Stimulated activated CD8-positive, alpha-beta memory T cell treated with anti-CD3 and anti-CD28 coated beads, Interleukin-2, amount 100 ng/mL, for 48 hours (primary cell): ENCODE measurements around the gene CNPPD1.

ENCODE experiments used
- DNase-seq, 2 donors: peaks; one replicate each; pipeline ENCODE4 v3.0.0-alpha.2; 2020; ENCODE audit warnings: low read depth in 2 of 2

The CNPPD1 gene

DNA sequence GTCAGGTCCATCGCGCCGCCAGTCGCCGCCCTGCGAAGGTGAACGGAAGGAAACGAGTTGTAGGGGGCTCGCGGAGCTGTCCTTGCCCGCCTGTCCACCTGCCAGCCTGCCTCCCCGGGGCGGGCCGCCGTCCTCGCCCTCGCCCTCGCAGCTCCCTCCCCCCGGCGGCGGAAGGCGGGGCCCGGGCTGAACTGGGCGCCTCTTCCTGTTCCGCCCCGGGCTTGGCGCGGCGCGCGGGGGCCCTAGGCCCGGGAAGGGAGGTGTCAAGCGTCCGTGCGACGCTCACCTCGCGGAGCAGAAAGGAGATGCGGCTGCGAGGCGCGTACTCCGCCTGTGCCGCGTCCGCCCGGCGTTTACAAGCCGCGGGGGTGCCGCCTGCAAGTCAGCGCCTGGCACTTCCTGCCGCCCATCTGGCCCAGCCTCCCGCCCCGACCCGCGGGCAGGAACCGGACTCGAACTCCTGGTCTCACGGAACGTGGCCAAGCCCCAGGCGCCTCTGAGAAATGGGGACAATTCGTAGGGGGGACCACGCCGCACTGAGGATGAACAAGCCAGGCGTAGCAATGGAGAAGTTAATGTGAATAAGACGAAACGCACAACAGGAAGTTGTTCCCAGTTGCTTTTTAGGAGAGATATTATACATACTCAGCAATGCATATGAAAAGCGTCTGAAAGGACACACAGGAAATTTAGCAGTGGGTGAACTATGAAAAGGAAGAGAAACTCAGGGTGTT is at the start of gene CNPPD1:
TSS of gene CNPPD1 (minus strand) at position 108 of the 734 bp plus-strand sequence. CDS start at position 11, 97 bp downstream.
- peak; percentile 81 to 85 for DNase-seq

DNA sequence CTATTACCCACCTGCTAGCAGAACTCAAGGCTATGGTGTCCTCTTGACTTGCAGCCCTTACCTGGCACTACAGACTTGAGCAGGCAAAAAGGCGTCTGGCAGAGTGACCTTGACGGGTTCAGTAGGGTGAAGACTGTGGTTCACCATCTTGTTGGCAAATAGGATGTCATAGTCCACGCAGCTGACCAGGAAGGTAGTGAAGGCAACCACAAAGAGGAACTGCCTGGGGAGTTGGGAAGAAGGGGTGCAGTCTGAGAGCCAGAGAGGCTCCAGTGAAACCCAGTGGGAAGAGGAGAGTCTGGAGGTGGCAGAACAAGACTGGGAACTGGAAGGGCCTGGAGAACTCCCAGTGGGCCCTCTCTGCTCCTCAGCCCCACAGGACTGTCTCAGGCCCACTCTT is 48.6 kb upstream of the CNPPD1 start:
- DNase-seq: no peak

DNA sequence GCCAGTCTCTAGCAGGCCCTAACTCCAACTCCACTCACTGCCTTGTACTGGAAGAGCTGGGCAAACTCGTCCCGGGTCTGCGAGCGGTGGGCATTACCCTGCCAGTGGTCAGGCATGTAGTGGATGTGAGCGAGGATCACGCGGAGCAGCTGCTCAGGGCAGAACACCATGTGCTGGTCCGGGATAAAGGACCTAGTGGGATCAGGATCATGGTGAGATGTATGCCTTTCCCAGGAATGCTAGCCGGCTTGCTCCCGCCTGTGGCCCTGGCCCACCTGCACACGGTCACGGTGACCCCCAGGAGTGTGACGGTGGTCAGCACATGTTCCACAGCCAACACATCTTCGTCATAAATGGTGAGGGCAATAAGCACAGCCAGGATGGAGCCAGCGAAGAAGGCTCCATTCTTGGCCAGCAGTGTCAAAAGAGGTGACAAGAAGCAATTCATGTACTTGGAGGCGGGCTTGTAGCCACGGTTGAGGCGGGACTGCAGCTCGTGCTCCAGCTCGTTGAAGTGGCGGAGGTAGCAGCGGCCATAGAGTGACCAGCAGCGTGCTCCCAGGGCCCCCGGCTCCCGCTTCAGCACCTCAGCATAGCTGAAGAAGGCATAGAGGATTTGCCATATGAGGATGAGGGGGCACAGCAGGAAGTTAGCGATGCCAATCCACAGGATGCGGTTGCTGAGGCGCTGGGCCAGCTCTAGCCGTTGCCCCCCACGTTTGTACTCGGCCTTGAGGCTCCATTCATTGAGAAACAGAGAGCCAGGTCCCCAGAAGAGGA is 47.3 kb upstream of the CNPPD1 start:
- no peak for DNase-seq

DNA sequence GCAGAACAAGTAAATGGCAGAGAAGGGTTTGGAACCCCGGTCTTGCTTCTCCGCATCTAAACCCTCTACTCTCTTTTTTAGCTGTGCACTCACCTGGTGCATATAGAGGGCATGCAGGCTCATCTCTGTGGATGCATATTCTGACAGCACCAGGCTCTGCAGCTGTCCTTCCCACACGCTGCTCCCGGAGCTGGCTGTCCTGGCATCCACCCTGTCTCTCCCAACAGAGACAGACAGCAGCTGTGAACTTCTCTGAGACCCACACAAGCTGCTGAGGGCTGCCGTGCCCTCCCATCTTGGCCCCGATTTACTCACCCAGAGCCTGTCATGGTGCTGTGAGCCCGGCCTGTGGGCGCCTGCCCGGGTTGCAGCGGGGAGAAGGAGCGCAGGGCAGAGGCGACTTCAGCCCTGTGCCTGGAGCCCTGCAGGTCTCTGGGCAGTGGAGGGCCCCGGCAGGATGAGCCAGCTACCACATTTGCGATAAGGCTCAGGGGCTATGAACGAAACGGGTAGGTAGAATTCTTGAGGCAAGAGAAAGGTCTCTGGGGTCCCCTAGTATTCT is 45.3 kb upstream of the CNPPD1 start:
- no peak for DNase-seq

DNA sequence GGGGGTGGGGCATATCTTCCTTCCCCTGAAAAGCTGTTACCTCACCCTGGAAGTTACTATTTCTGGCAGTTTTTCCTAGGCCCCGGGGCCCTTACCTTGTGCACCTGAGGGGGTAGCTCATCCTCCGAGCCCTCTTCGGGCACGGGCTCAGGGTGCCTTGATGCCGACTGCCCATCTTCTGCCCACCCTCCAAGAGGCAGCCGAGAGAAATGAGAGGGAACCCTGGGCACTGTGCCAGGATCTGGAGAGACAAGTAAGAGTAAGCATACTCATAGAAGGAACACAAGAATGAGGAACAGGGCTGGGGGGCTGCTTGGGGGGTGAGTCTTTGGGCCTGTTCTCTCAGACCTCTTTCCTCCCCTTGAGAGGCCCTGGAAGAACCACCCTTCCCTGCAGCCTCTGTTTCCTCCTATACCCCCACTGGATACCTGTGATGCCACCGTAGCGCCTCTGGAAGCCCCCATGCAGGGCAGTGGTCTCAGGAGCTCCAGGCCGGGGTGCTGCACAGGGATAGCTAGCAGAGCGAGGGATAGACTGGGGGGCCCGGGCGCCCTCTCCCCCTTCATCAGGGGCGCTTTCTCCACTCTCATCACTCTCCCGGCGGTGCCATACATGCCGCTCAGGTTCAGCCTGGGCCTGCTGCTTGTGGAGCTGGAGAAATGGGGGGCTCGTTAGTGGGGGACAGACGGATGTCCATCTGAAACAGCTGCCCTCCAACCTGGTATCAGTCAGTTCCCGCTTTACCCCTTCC is 44.1 kb upstream of the CNPPD1 start:
- DNase-seq: no peak

DNA sequence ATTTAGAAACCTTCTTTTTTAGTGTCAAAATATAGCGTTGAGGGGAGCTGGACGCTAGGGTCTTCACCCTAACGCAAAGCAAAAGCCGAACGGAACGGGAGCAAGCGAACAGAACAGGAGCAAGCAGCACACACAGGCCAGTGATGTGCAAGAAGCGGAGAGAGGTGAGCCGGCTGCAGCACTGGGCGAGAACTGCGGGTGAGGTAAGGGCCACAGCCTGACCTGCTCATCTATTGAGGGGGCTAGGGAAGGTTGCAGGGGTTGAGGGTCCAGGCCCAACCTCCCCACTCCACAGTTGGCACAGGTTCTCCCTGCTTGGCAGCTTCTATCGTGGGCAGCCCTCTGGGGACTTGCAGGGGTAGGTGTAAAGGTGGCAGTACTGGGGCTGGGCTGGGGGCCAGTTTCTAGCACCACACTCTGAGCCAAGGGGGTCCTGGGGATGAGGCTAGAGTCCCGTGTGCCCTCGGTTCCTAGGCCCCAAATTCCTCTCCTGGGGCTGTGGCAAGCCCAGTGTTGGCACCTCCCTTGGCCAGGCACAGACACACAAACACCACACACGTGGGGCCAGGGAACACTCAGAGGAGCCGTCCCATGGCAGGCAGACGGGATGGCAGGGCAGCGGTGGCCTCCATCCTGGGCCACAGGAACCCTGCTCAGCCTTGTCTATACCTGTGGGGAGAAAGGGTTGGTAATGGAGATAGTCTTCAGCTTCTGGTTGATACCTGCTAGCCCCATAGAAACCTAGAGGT is 43.2 kb upstream of the CNPPD1 start:
- DNase-seq: no peak

DNA sequence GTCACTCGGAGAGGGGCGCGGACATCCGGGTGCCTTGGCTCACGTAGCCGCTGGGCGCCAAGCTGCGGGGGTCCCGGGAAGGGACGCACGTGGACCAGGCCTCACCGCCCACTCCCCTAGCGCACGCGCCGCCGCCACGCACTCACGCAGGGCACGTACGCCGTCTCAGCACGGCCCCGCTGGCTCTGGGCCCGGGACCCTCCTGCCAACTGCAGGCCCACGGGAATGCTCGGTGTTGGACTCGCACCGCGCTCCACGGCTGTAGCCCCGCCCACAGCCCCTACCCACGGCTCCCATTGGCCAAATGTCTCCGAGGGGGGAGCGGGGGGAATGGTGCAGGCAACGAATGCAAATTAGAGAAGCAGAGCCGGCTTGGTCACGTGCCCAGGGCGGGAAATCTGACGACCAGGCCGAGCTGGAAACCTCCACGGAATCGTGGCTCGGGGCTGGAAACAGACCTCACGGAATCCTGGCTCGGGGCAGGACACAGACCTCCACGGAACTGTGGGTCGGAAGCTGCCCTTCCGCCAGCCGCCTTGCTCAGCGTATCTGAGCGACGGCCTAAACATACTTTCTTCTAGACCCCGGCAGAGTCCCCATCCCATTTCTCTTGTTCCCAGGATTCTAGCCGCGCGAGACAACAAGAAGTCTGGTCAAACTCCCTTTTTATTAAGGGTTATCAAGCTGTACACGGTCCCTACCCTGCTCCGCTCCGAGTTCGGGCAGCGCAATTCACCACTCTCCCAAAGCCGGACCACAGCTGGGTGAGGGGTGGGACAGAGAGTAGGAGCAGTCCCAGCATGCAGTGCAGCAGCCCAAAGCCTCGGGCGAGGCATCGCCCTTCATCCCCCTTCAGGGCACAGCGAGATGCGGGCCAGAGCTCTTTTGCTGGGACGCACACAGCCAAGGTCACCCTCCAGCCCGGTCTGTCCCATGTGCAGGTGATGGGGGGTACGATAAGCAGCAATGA is 42.3 kb upstream of the CNPPD1 start, which contains the start of gene ABCB6:
TSS of gene ABCB6 (minus strand) at position 227 of the 970 bp plus-strand sequence. CDS start 285 bp downstream, outside the sequence.
- peak; percentile 83 to 87 for DNase-seq

DNA sequence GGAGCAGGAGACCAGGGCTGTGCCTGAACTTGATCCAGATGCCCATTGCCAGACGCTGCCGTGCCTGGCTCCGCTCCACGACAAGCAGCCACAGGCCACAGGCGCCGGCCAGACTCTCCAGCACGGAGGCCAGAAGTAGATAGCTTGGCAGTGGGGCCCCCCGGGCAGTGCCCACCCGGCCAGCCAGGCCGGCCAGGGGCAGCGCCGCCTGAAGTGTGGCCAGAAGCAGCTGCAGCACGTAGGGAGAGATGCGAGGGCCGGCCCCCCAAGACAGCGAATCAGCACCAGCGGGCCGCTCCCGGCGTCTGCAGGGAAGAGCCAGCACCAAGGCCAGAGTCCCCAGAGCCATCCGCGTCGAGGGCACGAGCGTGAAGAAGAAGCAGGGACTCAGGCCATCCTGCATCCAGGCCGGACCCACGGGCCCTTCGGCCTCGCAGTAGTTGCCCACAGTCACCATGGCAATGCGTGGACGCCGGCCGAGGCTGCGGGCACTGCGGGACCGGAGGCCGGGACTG is 41.5 kb upstream of the CNPPD1 start:
- DNase-seq: peak; percentile 7 to 8

DNA sequence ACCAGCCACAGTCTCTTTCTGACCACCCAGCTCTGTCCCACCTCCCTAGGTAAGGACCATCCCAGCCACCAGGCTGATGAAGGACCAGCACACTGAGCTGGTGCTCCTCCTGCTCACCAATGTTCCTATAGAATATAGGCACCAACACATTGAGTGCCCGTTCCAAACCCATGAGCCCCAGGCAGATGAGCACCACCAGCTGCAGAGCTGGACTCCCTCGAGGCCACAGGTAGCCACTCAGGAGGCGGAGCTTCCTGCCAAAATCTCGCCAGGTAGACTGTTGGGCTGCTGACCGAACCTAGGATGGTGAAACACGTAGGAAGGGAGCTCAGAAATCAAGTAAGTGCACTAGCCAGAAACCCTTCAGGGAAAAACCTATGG is 39.8 kb upstream of the CNPPD1 start:
- DNase-seq: no peak

DNA sequence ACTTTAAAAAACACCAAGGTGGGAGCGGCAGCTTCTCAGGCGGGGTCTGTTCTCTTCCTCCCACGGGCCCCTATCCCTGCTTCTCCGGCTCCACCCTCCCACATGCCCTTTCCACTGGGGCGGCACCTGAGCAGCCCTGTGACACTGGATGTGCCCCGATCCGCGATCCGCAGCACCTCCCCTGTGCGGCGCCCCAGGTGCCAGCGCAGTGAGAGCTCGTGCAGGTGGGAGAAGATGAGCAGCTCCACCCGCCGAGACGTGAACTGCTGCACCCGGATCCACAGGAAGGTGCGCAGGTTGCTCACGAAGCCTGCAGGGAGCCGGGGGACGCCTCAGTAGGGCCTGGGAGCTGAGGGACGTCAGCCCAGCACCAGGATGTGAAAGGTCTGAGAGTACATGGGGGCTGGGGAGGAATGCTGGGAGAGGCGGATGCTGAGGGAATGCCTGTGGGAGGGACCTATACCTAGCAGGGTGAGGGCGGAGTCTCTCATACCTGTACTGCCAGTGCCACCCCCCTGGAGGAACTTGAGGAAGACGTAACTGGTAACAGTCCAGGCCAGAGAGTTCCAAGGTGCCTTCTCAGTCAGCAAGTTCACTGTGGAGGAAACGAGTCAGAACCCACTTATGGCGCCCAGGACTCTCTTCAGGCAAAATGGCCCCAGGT is 39.3 kb upstream of the CNPPD1 start:
- no peak for DNase-seq

DNA sequence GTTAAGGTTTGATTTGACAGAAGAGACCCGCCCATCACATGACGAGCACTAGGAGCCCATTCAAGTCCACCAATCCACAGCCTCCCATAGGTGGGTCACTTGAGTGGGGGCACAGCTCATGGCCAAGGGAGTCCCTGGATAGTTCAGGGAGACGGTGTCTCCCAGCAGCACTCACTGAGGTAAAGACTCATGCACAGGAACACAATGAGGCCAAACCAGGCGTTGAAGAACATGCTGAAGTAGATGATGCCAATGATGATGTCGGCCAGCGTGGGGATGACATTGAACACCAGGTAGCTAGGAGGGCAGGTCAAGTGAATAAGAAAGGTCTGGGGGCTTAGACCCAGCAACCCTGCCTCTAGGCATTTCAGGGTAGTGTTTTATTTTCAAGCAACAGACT is 38.1 kb upstream of the CNPPD1 start:
- DNase-seq: no peak

DNA sequence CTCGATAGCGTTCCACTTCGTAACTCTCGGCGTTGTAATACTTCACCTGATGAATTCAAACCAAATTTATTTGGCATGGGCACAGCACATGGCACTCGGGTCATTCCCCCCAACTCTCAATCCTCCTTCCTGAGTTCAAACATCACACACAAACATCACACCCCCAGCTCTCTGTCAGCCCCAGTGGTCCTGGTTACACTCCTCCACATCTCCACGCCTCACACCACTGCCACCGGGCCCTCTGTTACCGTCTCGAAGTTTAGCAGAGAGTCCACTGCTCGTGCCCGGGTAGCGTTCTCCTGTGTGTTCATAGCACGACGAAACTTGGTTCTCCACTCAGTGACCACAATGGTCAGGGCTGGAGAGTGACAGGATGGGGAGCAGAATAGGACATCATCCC is 37.4 kb upstream of the CNPPD1 start:
- DNase-seq: no peak

DNA sequence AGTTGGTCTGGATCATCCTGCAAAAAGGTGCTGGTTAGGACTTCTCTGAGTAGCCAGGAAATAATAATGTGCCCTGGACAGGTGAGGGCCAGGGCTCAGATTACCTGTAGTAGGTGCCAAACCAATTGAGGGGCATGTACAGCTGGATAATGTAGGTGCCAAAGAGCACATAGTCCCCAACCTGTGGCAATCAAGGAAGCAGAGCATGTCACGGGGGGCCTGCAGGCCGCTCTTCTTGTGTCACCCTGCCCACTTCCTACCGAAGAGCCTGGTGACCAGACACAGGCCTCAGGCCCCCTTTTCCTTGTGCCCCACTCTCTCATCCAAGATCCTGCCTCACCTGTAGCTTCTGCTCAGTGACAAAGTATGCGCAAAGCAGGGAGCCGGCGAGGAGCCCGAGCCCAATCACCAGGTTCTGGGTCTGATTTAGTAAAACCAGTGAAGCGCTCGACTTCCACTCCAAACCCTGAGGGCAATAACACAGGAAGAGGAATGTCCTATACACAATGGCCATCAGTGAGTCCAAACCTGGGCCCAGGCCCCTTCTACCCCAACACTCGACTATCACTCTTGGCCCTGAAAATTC is 36.9 kb upstream of the CNPPD1 start:
- no peak for DNase-seq

DNA sequence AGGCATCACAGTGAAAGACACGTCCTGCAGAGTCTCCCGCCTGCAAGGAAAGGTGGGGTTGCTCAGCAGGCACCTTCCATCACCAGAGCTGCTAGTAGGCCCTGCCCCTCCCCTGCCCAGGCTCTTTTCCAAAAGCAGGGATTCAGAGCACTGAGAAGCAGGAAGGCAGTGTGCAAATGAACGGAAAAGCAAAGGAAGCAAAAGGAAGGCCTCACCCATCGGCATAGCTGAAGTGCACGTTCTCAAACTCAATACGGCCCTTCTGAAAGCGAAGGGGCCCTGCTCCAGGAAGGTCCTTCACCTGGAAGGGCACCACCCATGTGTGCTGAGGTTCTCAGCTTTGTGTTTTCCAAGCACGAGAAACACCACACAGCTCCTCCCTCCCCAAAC is 36.3 kb upstream of the CNPPD1 start:
- DNase-seq: no peak

DNA sequence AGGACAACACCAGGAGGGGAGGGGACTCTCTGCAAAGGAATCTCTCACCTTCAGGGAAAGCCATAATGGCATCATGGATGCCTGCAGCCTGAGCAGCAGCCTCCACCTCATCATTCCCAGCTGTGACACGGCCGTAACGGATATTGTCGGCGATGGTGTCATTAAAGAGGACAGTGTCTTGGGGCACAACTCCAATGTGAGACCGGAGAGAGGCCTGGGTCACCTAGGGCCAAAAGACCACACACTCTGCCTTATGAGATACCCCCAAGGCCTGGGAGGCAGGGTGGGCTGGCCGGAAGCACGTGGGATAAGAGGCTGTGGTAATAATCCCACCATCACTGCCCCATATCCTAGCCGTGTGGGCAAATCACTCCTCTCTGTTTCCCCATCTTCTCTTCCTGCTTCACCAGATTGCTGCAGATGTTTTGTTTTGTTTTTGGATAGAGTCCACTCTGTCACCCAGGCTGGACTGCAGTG is 34.2 kb upstream of the CNPPD1 start:
- DNase-seq: no peak

DNA sequence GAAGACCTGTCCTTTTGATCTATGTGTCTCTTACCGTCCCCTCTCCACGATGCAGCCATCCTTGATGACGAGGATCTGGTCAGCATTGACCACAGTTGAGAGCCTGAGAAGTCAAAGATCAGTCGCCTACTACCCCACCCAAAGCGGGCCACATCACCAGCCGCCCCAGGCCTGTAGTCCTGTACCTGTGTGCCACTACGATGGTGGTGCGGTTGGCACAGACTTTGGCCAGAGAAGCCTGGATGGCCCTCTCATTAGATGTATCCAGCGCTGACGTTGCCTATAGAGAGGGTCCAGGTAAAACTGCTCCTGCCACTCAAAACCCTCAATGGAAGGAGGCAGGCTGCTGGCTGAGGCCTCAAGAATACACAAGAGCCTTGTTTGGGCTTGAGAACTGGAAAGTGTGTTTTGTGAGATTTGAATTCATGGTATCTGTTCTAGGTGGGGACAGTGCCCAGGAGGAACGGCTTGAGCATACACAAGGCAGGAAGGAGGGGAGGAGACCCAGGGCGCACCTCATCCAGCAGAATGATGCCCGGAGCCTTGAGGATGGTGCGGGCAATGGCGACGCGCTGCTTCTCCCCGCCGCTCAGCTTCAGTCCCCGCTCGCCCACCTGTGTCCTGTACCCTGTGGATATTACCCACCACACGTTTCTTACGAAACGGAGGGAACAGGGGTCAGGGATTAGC is 33.6 kb upstream of the CNPPD1 start:
- DNase-seq: no peak

DNA sequence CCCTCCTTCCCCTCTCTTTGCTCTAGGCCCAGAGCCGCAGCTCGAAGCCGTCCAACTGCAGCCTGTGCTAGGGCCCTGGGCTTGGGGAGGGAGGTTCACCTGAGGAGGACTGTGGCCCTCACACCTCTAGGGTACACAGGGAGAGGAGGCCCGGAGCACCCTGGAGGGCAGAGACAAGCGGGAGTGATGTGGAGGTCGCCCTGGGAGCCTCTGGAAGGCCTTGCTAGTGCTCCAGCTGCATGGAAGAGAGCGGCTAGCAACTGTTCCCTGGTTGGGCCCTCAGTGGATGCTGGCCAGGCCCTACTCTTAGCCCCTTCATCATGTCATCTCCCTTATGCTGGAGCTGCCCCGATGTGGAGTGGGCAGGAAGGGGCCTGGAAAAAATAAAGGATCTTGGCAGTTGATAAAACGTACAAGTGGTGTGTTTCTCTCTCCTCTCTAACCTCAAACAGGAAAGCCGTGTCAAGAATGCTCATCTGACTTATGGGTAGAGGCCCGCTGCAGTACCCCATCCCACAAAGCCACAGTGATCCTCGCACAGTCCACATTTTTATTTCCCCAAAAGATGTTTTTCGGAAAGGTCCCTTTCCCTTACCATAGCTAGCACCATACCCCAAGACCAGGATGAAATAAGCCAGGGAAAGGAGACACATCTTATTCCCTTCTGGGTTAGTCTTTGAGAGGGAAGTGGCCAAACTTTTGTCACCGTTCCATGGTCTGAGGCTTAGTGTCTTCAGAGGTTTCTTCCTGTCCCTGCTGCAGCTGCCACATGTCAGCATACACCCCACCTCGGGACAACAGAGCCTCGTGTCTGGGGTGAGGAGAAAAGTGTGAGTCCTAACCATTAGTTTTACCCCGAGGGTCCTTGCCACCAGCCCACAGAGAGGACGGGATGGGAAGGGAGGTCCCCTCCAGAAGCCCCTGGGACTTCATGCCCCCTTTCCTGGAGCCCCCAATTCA is 32.8 kb upstream of the CNPPD1 start:
- no peak for DNase-seq
